ENCODE results near the gene CFAP53.

CFAP53 gene

DNA sequence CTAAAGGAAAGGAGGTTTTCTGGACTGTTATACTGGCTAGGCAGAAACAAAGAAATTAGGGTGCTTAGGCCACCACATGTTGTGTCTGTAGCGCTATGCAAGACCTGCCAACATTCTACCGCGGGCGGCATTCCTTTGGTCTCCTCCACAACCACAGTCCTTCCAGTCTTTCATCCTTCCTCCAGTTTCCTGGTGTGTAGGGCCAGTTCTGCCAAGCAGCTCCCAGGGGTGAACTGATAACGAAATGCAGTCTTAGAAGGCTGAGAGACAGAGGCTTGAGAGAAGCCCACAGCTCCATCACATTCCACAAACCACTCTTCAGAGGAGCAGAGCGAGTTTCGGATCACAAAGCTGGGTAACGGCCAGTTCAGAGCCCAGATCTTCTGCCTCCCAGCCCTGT is 40.6 kb upstream of the CFAP53 start:
- H3K36me3 ChIP-seq (ENCODE audit: low read length), result 0 out of 2 replicates have a peak, but pooled peaks cover 7% of the 10 kb centered on the region
- peak overlapping the region; percentile 40 for H3K4me3 ChIP-seq (ENCODE audit: insufficient read depth, low read length, poor library complexity, severe bottlenecking)
- H3K9me2 ChIP-seq (replicated peaks; ENCODE audit: insufficient read depth, low read length), result no peaks in the 10 kb centered on the region
- H4K20me1 ChIP-seq (ENCODE audit: low read depth, low read length), result no peaks in the 10 kb centered on the region
- peak overlapping the region; percentile 65 for H2AFZ ChIP-seq (ENCODE audit: low read depth, low read length, severe bottlenecking)
- no peaks in the 10 kb centered on the region for H3F3A ChIP-seq (ENCODE audit: insufficient read depth)
- TF ChIP-seq, protein P1, sequence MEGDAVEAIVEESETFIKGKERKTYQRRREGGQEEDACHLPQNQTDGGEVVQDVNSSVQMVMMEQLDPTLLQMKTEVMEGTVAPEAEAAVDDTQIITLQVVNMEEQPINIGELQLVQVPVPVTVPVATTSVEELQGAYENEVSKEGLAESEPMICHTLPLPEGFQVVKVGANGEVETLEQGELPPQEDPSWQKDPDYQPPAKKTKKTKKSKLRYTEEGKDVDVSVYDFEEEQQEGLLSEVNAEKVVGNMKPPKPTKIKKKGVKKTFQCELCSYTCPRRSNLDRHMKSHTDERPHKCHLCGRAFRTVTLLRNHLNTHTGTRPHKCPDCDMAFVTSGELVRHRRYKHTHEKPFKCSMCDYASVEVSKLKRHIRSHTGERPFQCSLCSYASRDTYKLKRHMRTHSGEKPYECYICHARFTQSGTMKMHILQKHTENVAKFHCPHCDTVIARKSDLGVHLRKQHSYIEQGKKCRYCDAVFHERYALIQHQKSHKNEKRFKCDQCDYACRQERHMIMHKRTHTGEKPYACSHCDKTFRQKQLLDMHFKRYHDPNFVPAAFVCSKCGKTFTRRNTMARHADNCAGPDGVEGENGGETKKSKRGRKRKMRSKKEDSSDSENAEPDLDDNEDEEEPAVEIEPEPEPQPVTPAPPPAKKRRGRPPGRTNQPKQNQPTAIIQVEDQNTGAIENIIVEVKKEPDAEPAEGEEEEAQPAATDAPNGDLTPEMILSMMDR (IDR thresholded peaks at IDR 0.05; ENCODE audit: insufficient read depth, low read length, poor library complexity, severe bottlenecking), result no peak
- no peak for TF ChIP-seq EZH2phosphoT487 (conservative IDR thresholded peaks at IDR 0.05; ENCODE audit: low read length)
- H3K27ac ChIP-seq (ENCODE audit: low read depth, low read length), result peak overlapping the region; percentile 30; the same call in 1 of the 2 replicates
- H3K27me3 ChIP-seq (ENCODE audit: low read length), result 0 out of 2 replicates have a peak, but pooled peaks cover 5% of the 10 kb centered on the region
- H3K79me2 ChIP-seq (ENCODE audit: insufficient read depth, low read length), result no peaks in the 10 kb centered on the region
- H3K9ac ChIP-seq (ENCODE audit: low read length), result peak overlapping the region; percentile 44
- no peaks in the 10 kb centered on the region; the same call in 1 of the 2 replicates for H3K9me3 ChIP-seq (ENCODE audit: insufficient read depth, low read length)
- peak overlapping the region; percentile 64 for H3K4me2 ChIP-seq (ENCODE audit: low read depth, low read length, poor library complexity, severe bottlenecking)

DNA sequence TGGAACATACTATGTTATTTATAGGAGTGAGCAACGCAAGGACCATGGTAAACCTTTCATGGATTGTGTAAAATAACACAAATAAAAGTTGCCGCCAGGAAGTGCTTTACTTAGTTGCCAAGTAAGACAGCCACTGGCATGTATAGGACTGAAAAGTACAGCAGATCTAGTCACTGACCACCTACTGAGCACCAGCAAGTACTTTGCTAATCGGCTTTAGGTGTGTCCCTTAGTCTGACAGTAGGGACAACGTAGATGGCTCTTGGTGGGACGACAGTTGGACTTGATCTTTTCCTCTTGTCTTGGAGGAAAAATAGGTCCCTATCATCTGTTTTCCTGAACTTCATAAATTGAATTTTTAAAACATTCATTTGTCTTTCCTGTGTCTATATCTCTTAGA is 34.8 kb upstream of the CFAP53 start:
- H3K9me2 ChIP-seq (replicated peaks; ENCODE audit: insufficient read depth, low read length), result no peaks in the 10 kb centered on the region
- H3K27me3 ChIP-seq (ENCODE audit: low read length), result 0 out of 2 replicates have a peak, but pooled peaks cover 5% of the 10 kb centered on the region
- H3K9ac ChIP-seq (ENCODE audit: low read length), result no peak overlapping the region
- H3K36me3 ChIP-seq (ENCODE audit: low read length), result 0 out of 2 replicates have a peak, but pooled peaks cover 7% of the 10 kb centered on the region
- H3K27ac ChIP-seq (ENCODE audit: low read depth, low read length), result no peak overlapping the region
- no peaks in the 10 kb centered on the region for H4K20me1 ChIP-seq (ENCODE audit: low read depth, low read length)
- H3F3A ChIP-seq (ENCODE audit: insufficient read depth), result no peaks in the 10 kb centered on the region
- TF ChIP-seq EZH2phosphoT487 (conservative IDR thresholded peaks at IDR 0.05; ENCODE audit: low read length), result no peak
- TF ChIP-seq, protein P1 (IDR thresholded peaks at IDR 0.05; ENCODE audit: insufficient read depth, low read length, poor library complexity, severe bottlenecking), result no peak
- no peak overlapping the region for H3K4me2 ChIP-seq (ENCODE audit: low read depth, low read length, poor library complexity, severe bottlenecking)
- no peaks in the 10 kb centered on the region for H3K79me2 ChIP-seq (ENCODE audit: insufficient read depth, low read length)
- no peak overlapping the region for H3K4me3 ChIP-seq (ENCODE audit: insufficient read depth, low read length, poor library complexity, severe bottlenecking)
- no peak overlapping the region for H2AFZ ChIP-seq (ENCODE audit: low read depth, low read length, severe bottlenecking)
- H3K9me3 ChIP-seq (ENCODE audit: insufficient read depth, low read length), result no peaks in the 10 kb centered on the region; the same call in 1 of the 2 replicates

DNA sequence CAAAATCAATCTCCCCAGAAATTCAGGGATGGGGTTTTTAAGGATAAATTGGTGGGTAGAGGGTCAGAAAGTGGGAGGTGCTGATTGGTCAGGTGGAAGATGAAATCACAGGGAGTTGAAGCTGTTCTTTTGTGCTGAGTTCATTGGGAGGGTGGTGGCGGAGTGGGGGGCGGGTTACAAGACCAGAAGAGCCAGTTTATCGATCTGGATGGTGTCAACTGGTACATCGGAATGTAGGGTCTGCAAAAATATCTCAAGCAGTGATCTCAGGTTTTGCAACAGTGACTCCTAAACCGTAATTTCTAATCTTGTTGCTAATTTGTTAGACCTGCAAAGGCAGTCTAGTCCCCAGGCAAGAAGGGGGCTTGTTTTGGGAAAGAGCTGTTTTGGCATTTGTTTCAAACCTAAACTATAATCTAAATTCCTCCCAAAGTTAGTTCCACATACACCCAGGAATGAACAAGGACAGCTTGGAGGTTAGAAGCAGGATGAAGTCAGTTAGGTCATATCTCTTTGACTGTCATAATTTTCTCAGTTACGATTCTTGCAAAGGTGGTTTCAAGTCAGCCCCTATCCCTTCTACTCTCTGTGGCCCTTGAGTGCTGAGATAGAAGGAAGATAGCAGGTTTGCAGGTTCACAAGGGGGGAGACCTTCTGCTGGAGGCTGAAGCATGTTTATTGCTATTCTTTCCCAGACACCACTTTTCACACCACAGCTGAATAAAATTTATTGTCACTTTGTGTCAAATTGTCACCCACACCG is 33.5 kb upstream of the CFAP53 start:
- H2AFZ ChIP-seq (ENCODE audit: low read depth, low read length, severe bottlenecking), result no peak overlapping the region
- no peaks in the 10 kb centered on the region for H3K79me2 ChIP-seq (ENCODE audit: insufficient read depth, low read length)
- no peaks in the 10 kb centered on the region for H3K36me3 ChIP-seq (ENCODE audit: low read length)
- H3K9me2 ChIP-seq (replicated peaks; ENCODE audit: insufficient read depth, low read length), result no peaks in the 10 kb centered on the region
- H3F3A ChIP-seq (ENCODE audit: insufficient read depth), result no peaks in the 10 kb centered on the region
- TF ChIP-seq EZH2phosphoT487 (conservative IDR thresholded peaks at IDR 0.05; ENCODE audit: low read length), result no peak
- TF ChIP-seq, protein P1 (IDR thresholded peaks at IDR 0.05; ENCODE audit: insufficient read depth, low read length, poor library complexity, severe bottlenecking), result no peak
- no peaks in the 10 kb centered on the region for H4K20me1 ChIP-seq (ENCODE audit: low read depth, low read length)
- no peaks in the 10 kb centered on the region for H3K9me3 ChIP-seq (ENCODE audit: insufficient read depth, low read length)
- H3K9ac ChIP-seq (ENCODE audit: low read length), result no peak overlapping the region
- H3K4me2 ChIP-seq (ENCODE audit: low read depth, low read length, poor library complexity, severe bottlenecking), result no peak overlapping the region
- H3K4me3 ChIP-seq (ENCODE audit: insufficient read depth, low read length, poor library complexity, severe bottlenecking), result no peak overlapping the region
- no peak overlapping the region for H3K27ac ChIP-seq (ENCODE audit: low read depth, low read length)
- no peaks in the 10 kb centered on the region for H3K27me3 ChIP-seq (ENCODE audit: low read length)

All from SU-DHL-6 (cell line).